RCC 7860 (cell line): ENCODE measurements around the gene RIOX2.
A peak's percentile ranks its signal among the peaks of the same experiment; 100 is the strongest.
"Not testable (repeated sequence)": the region's sequence is repeated elsewhere in the genome, so short reads cannot be mapped to it uniquely, and the experiment has no call there.

ENCODE experiments used
- DNase-seq: peaks from one replicate; pipeline ENCODE4 v3.0.0-alpha.2; 2015; ENCODE audit warnings: low spot score
- FAIRE-seq: peaks from 2 replicates; lab custom pipeline; 2012; peaks lifted over from hg19 to GRCh38; lab: Jason Lieb, UNC

The RIOX2 gene

DNA sequence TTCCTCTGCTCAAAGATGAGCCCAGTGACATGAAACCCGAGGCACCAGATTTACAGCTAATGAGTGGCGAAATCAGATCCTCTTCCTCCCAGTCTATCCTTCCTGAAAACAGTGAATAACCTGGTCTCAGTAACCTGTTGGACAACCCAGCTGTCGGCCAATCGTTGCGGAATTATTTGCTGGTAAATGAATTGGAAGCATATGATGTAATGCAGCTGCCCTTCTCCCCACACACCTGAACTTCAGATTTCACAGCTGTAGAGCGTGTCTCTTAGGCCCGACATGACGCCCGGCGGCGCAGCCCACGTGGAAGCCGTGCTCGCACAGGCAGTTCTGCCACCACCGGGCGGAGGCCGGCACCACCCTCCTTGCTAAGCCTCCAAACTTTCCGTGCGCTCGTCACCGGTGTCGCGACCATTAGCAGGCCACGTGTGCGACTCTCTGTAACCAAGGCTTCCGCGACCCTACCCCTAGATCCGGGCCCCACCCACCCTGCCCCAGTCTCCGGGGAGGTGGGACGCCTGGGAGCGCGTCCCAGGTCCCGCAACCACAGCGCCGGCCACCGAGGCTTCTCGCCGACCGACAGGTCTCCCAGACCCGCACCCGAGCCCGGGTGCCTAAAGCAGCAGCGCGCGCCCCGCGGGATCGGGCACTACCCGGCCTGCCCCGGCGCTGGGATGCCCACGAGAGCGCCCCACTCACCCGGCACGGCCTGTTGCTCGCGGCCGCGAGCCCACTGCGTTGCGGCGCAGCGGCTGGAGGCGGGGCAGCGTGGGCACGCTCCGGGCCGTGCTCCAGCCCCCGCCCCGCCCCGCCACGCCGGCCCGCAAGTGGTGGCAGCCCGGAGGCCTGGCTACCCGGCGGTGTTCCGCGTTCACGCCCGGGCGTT is at the start of gene RIOX2:
TSS of gene RIOX2 (minus strand) at position 753 of the 889 bp plus-strand sequence. CDS start 4,838 bp downstream, outside the sequence.
- DNase-seq, result peak; percentile 41
- FAIRE-seq, result no peak

GRCh38 chr3:98020412-98020811 is 48.2 kb upstream of the RIOX2 start:
- no peak for FAIRE-seq
- DNase-seq, result no peak

DNA sequence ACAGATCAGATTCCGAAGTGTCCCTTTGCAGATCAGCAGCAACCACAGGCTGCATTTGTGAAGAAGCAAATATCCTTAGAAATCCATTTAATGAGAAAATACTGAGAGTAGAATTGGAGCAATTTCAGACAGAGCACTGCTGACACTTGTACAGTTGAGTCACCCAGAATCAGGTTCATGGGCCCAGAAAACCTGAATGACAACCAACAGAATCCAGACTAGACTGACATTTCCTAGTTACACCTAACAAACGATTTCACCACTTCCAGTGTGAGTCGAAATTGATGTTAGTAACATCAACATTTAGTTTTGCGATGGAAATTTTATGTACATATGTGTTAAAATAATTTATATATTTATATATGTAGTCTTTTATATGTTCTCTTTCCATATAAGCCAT is 46.1 kb upstream of the RIOX2 start:
- DNase-seq, result no peak
- FAIRE-seq, result no peak

GRCh38 chr3:98014268-98014585 is 42.0 kb upstream of the RIOX2 start:
- FAIRE-seq (no peak), DNase-seq (no peak)

GRCh38 chr3:98013411-98014267 is 41.4 kb upstream of the RIOX2 start:
- FAIRE-seq (no peak), DNase-seq (no peak)

- DNase-seq (no peak), FAIRE-seq (no peak)
Measured at GRCh38 chr3:98012979-98013378, 40.7 kb upstream of the RIOX2 start.

GRCh38 chr3:98010883-98011449 is 38.7 kb upstream of the RIOX2 start:
- FAIRE-seq, DNase-seq: not testable (repeated sequence)

GRCh38 chr3:98010194-98010882 is 38.1 kb upstream of the RIOX2 start:
- DNase-seq, result no peak
- no peak for FAIRE-seq

- DNase-seq (no peak), FAIRE-seq (no peak)
Measured at GRCh38 chr3:98008855-98009254, 36.6 kb upstream of the RIOX2 start.

DNA sequence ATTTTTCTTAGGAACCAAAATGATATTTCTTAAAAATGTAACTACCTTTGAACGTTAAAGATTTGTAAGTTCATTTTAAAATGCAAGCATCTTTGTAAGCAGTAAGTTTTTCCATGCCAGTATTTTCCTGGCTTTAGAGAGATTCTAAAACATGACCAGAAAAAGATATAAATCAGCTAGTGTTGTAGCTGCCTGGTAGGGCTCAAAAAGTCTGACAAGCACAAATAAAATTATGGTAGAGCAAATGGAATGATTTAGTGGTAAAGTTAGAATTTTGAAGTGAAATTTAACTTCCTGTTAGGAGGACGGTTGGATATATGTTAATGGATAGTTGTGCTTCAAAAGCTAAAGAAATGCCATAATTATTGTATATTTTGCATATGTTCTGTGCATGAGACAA is 33.2 kb upstream of the RIOX2 start:
- FAIRE-seq, result no peak
- no peak for DNase-seq

DNA sequence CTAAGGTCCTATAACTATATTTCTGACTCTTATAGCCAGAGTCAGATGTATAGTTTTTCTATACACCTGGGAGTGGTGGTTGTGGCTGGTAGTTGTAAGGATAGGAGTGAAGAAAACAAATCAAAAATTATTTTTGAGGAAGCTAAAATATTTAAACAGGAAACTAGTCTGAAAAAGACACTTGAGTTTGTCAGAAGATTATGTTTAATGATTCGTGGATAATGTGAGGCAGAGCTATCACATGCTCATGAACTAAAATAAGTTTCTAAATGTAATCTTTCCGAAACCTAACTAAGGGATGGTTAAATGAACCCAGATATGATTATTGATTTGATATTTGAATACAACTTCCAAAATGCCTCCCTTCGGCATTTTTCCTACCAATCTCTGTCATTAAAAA is 32.5 kb upstream of the RIOX2 start:
- no peak for FAIRE-seq

DNA sequence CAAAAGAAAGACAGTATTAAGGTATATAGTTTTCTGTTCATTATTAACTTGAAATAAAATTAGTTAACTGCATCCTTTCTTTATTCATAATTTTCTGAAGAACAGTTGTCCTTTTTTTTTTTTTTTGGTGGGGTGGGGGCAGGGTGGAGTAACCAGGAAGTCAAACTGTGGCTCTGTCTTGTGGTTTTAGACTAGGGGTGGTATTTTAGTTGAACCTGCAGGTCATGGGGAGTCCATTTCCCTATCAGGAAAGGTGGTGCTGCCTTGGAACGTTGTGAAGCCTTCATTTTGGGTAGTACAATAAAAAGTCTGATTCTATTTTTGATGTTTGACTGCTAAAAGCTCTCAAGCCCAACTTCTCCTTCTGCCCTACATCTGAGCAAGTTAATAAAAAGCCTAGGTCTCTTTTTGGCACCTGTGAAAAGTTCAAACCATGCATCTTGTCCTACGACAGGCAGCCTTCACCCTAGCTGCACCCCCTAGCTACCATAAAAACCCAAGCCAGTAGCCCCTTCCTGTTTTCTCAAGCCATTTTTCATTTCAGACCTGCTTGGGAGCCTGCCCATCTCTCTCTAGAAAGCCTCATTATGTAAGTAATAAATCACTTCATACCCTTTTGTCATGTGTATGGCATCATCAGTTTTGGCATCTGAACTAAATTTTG is 31.2 kb upstream of the RIOX2 start:
- DNase-seq (no peak), FAIRE-seq (no peak)

More for the DNA sequence above, 32.5 kb upstream of the RIOX2 start:
- DNase-seq, result no peak

- DNase-seq (no peak), FAIRE-seq (no peak)
Measured at GRCh38 chr3:98002717-98003116, 30.5 kb upstream of the RIOX2 start.

- FAIRE-seq, result no peak
Measured at GRCh38 chr3:97999994-98000393, 27.8 kb upstream of the RIOX2 start.

DNA sequence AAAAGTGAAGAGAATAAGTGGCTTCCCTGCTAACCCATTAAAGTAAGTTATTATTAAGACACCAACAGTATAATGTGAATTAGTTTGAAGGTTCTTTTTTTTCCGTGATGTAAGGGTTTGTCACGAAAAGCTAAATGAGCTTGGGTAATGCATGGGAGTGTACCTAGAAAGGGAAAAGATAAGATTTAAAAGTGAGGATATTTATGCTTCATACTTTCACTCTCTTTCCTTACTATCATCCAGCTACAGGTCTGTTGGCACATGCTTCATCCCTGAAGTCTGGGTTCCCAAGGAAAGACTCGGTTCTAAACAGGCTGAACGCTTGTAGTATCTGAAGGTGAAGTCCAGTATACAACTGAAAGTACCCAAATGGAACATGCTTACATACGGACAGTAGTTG is 26.9 kb upstream of the RIOX2 start:
- DNase-seq, result no peak
- FAIRE-seq, result no peak

More at GRCh38 chr3:97999994-98000393, 27.8 kb upstream of the RIOX2 start:
- no peak for DNase-seq

DNA sequence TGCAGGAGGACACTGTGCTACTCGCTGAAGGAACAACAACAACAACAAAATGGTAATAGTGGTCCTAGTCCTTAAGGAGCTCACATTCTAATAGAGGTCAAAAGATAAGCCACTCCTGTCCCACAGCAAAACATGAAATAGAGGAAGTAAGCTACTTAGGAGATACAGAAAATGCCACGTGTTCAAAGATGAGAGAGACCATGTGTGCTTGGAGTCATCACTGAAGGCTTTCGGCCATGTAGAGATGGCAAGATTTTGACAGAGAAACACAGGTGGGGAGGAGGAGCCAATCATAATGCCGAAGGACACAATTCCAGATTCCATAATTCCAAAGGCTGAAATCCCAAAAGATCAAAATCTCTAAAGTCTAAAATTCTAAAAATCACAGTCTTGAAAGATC is 24.8 kb upstream of the RIOX2 start:
- FAIRE-seq (no peak), DNase-seq (no peak)

DNA sequence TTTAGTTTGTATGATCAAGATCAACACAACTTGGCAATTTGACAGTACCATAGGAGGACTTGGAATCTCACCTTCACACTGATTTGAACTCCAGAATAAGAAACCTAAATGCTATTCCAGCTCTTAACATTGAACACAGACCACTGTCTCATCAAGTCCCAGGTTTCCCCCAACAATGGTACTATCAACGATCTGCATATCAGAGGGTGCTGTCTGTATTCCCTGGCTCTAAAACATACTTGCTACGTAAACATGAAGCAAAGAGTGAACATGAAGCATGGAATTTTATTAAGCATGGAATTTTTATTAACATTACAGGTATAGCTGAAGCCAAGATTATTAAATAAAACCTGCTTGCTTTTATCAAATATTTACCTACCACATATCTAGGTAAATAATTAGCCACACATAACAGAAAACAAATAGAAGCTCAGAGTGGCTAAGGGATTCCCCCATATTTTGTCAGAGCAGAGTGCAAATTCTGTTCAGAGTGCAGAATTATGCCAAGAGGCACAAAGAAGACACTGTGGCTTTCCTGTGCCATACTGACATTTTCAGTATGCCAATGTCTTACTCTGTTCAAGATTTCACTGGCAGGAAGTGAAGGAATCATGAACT is 22.2 kb upstream of the RIOX2 start:
- no peak for DNase-seq
- FAIRE-seq, result no peak

- DNase-seq (no peak), FAIRE-seq (no peak)
Measured at GRCh38 chr3:97993526-97993925, 21.3 kb upstream of the RIOX2 start.

- no peak for DNase-seq
- no peak for FAIRE-seq
Measured at GRCh38 chr3:97992547-97993173, 20.4 kb upstream of the RIOX2 start.

GRCh38 chr3:97991293-97991682 is 19.1 kb upstream of the RIOX2 start:
- FAIRE-seq, result no peak
- no peak for DNase-seq
